GM21526 (cell line): ENCODE results near the gene ARHGAP6.

Experiments used
- ATAC-seq: cut with Tn5 transposase; IDR thresholded peaks from one replicate; pipeline ENCODE4 v1.9.1; 2021; ENCODE audit warnings: moderate library complexity; ENCODE audit not compliant: unreplicated experiment, low FRiP score

Gene ARHGAP6

GRCh38 chrX:11407331-11408108, 258.2 kb downstream of the ARHGAP6 start:
- no peak for ATAC-seq

DNA sequence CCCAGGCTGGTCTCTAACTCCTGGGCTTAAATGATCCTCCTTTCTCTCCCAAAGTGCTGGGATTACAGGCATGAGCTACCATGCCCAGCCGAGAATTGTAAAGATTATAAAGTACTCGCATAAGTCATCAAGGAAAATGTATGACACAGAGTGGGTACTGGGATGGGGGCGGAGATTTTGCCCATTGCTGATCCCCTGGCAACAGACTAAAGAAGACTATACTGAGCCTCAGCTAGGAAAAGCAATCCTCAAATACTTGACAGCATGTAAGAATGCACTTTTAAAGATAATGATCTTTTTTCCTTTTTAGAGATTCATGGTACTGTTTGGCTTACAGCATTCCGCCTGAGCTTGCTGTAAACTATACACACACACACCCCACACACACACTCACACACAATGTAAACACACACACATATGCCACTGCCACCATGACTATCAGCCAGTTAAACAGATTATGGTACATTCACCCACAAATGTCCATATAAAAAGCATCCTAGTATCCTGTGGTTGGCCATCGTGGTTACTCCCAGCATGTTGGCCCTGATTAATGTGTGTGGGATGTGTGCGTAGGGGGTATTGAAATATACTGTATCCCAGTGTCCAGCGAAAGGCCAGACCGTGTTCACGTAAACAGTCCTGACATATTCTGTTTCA, 259.5 kb downstream of the ARHGAP6 start:
- ATAC-seq, result no peak

DNA sequence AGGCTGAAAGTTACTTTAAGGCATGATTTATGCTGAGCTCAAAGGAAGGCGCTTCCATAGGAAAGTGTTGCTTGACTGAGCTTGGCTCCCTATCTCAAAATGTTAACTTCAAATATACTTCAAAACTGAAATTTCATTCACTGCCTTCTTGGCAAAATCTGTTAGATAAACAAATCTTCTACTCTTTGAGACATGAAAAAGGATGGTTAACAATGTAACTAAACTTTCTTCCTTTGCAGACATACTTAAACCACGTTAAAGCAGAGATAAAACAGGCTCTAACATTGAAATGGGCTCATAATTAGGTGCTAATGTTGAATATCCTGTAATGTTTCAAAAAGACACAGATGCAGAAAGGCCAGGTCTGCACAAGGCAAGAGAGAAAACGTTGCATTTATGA, 262.1 kb downstream of the ARHGAP6 start:
- no peak for ATAC-seq

- ATAC-seq, result no peak
Observed at GRCh38 chrX:11401966-11402365, 263.8 kb downstream of the ARHGAP6 start.

- no peak for ATAC-seq
Observed at GRCh38 chrX:11399489-11400094, 266.1 kb downstream of the ARHGAP6 start.

GRCh38 chrX:11398785-11399184, 266.9 kb downstream of the ARHGAP6 start:
- no peak for ATAC-seq

DNA sequence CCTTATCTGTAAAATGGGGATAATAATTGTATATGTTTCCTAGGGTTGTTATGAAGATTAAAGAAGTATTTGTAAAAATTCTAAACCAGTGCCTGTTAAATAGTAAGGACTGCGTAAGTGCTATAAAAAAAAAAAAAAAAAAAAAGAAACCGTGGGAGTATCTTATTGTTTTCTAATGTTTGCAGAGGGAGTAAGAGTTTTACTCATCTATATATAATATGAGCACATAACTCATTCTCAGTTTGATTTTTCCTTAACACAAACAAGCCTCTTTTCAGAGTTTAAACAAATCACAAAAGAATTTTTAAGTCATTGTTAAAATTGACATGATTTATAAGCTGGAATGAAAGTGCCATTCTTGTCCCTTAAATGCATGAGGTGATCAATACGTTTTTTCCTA, 267.6 kb downstream of the ARHGAP6 start:
- ATAC-seq, result no peak

DNA sequence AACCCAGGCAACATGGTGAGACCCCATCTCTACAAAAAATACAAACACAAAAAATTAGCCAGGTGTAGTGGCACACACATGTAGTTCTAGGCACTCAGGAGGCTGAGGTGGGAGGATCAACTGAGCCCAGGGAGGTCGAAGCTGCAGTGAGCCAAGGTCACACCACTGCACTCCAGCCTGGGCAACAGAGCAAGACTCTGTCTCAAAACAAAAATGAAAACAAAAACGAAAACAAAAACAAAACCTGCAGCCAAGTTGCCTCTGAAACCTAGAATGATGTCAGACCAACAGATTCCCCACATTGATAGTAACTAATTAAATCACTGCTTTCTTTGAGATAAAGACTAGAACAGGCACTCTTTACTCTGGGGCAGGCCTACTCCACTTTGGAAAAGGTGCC, 268.0 kb downstream of the ARHGAP6 start:
- ATAC-seq, result peak; percentile 71

GRCh38 chrX:11395859-11396258, 269.9 kb downstream of the ARHGAP6 start:
- no peak for ATAC-seq

GRCh38 chrX:11393949-11394654, 271.6 kb downstream of the ARHGAP6 start:
- no peak for ATAC-seq

DNA sequence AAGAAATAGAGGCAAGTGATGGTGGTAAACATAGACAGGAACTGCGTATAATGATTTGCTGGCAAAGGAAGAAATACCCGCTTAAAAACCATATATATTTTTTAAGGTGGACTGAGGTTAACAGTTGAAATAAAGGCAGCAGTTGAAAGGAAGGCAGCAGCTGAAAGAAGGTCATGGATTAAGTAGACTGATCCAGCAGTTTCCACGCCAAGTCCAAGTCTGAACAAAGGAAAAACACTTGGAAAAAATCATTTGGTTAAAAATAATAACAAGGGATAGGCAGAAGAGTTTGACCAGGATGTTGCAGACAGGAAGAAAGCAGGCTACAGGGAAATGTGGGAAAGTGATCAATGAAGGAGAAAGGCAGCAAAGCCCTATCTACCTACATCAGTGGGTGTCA, 278.9 kb downstream of the ARHGAP6 start:
- no peak for ATAC-seq

DNA sequence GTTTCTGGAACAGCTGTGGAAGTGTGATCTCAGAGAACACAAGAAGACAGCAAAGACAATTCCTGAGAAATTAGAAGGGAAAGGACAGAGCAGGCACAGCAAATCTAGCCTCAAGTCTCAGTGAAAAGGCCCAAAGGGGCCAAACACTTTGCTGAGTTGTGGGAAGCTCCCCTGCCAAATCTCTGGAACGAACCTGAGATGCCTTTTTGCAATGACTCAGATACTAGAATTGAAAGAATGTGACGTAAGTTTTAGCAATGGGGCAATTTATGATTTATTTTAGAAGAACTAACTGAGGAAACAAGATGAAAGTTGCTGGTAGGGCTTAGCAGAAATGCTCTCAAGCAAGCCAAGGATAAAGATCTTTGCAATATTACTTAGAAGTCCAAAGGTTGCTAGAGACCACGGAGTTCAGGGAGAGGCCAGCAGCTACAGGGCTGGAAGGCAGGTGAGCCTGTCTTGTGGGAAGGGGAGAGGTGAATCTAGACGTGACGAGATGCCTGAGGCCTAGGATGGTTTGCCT, 279.7 kb downstream of the ARHGAP6 start:
- no peak for ATAC-seq

- ATAC-seq, result no peak
Observed at GRCh38 chrX:11382930-11383329, 282.8 kb downstream of the ARHGAP6 start.

DNA sequence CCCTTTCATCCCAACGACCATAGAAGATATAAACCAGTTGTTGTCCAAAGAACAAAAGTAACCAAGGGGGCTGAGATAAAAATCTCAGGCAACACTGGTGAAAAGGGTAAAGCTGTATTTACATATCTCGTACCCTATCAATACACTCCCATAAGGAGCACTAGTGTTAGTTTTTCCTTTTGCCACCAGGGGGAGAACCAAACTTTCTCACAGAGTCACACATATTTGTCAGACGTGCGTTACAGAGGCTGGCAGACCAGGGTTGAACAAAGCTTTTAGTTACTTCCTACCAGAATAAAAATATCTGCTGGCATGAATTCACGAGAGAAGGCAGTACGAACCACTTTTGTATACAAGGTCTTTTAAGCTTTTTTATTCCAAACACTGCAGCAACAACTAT, 284.3 kb downstream of the ARHGAP6 start:
- ATAC-seq, result peak; percentile 93

- ATAC-seq, result no peak
Observed at GRCh38 chrX:11380187-11380844, 285.4 kb downstream of the ARHGAP6 start.

DNA sequence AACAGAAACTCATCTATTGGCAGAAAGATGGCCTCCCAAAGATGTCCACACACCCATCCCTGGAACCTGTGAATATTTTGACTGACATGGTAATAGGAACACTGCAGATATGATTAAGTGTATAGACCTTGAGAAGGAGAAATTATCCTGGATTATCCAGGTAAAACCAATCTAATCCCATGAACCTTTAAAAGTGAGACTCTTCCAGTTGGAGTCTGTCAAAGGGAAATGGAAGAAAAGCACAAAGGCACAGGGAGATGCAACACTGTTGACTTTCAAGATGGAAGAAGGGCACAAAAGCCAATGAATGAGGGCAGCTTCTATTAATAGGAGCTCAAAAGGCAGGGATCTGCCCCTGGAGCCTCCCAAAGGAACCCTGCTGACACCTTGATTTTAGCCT, 289.6 kb downstream of the ARHGAP6 start:
- ATAC-seq, result no peak

DNA sequence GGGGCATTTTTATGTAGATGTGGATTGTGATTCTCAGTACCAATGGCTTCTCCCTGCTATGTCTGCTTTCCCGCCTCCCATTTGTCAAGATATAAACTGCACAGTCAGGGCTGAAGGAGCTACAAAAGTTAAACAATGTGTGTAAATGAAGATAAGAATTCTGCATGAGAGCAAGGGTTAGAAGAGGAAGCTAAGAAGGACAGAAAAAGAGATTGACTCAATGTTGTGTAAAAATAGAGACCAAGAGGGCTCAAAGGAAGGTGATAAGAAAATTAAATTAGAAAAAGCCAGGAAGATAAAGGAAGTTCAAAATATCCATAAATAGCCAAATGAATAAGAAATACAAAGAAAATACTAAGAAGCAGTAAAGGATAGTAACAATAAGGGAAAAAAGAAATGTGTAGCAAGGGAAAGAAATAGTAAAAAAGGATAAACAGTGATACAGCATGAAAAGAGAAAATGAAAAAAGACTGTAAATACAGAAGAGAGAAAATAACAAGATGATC, 290.1 kb downstream of the ARHGAP6 start:
- no peak for ATAC-seq

DNA sequence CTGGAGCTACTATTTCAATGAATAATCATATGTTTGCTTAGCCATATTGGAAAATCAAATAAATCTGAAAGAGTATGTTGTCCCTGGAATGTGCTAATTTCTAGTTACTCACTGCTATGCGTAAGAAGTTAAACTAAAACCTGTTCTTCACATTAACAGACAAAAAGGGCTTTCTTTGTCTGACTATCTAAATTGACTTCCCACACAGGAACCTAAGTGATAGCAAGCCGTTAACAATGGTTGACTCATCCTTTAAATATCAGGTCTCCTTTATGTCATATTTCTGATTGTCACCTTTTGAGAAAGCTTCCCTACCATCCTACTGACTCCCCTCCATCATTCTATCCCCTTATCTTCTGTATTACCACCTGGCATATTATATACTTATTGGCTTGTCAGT, 291.1 kb downstream of the ARHGAP6 start:
- no peak for ATAC-seq

- ATAC-seq, result no peak
Observed at GRCh38 chrX:11371106-11371505, 294.6 kb downstream of the ARHGAP6 start.
